Natural killer cell (primary cell): ENCODE results near the gene EQTN. TPM values are rescaled to one million over a fixed set of nuclear protein-coding genes. Genes with fewer than 3 reads are reported as not detected.

ENCODE experiments used
- ATAC-seq, 3 donors: fragments of 150-1000 bp in 2 of 3; fragments of 200-7000 bp in 1 of 3; cut with Tn5 transposase; 1 replicate in 1 of 3; 2 replicates in 2 of 3; pipeline ENCODE4 v1.10.0; 2021; ENCODE audit warnings: mild to moderate bottlenecking in 2 of 3, moderate library complexity in 2 of 3
- DNase-seq, 2 donors: peaks; one replicate each; pipeline versions ENCODE4 v3.0.0 to v3.0.0-alpha.2; 2013 to 2021; ENCODE audit warnings: mixed read lengths in 1 of 2
- H3K27ac ChIP-seq: one replicate; pipeline ENCODE4 v1.5.1; 2013; ENCODE audit warnings: mild to moderate bottlenecking, low read length
- H3K27me3 ChIP-seq: one replicate; pipeline ENCODE4 v1.6.1; 2013; ENCODE audit warnings: low read length; ENCODE audit not compliant: control insufficient read depth, insufficient read depth
- H3K36me3 ChIP-seq: one replicate; pipeline ENCODE4 v1.6.1; 2013; ENCODE audit warnings: low read length; ENCODE audit not compliant: control insufficient read depth, insufficient read depth
- H3K4me1 ChIP-seq: one replicate; pipeline ENCODE4 v1.6.1; 2013; ENCODE audit warnings: low read length; ENCODE audit not compliant: control insufficient read depth, insufficient read depth
- H3K4me3 ChIP-seq: one replicate; pipeline ENCODE4 v1.5.1; 2013; ENCODE audit warnings: low read length
- H3K9me3 ChIP-seq: one replicate; pipeline ENCODE4 v1.6.1; 2013; ENCODE audit warnings: low read length; ENCODE audit not compliant: control insufficient read depth, insufficient read depth
- H3K27ac Mint-ChIP-seq, 2 donors: one replicate each; pipeline ENCODE4 v1.8.0; 2022; ENCODE audit warnings: mild to moderate bottlenecking in 2 of 2, mixed read lengths in 2 of 2, moderate library complexity in 1 of 2
- H3K27me3 Mint-ChIP-seq, 2 donors: one replicate each; pipeline ENCODE4 v1.8.0; 2022; ENCODE audit warnings: low read depth in 2 of 2, mixed read lengths in 2 of 2
- H3K36me3 Mint-ChIP-seq: one replicate; pipeline ENCODE4 v1.8.0; 2022; ENCODE audit warnings: mixed read lengths
- H3K4me1 Mint-ChIP-seq, 2 donors: one replicate each; pipeline ENCODE4 v1.8.0; 2022; ENCODE audit warnings: mixed read lengths in 2 of 2
- H3K4me3 Mint-ChIP-seq: one replicate; pipeline ENCODE4 v1.8.0; 2022; ENCODE audit warnings: mild to moderate bottlenecking, moderate library complexity, mixed read lengths
- H3K9me3 Mint-ChIP-seq, 2 donors: one replicate each; pipeline ENCODE4 v1.8.0; 2022; ENCODE audit warnings: mixed read lengths in 2 of 2
- CTCF ChIP-seq: fragments of 200-600 bp; IDR thresholded peaks from one replicate; pipeline ENCODE4 v1.8.0; 2022; ENCODE audit warnings: antibody characterized with exemption
- WGBS: methylation state at CpG from one replicate; pipeline ENCODE4 v1.1.7; 2013; ENCODE audit warnings: missing lambda C conversion rate; ENCODE audit not compliant: insufficient coverage; 5-methylcytosine and 5-hydroxymethylcytosine counted together
- intact Hi-C: fragments of 100-400 bp; cut with micrococcal nuclease; formaldehyde crosslinking; loops from one replicate; pipeline ENCODE4 v1.14.2; 2022
- total RNA-seq, 4 donors: library from RNA; stranded (reverse); fragments of 120-200 nt in 1 of 4; gene quantifications; one replicate each; pipeline versions ENCODE4 v1.2.3 to v1.2.4, GENCODE V29; 2013 to 2022

EQTN gene
- total RNA-seq, 3 donors from 2014 or later (not counting 1 experiment from before 2014, with no cell fraction given): not detected

- no peak for TF ChIP-seq CTCF
- DNase-seq: no peak
- Histone ChIP-seq H3K27me3 (no peaks in the 10 kb centered on the region), H3K36me3 (no peaks in the 10 kb centered on the region), H3K27ac (no peak overlapping the region), H3K4me1 (no peaks in the 10 kb centered on the region), H3K9me3 (no peaks in the 10 kb centered on the region), H3K4me3 (no peak overlapping the region)
- Mint-ChIP-seq H3K36me3 (no peaks in the 10 kb centered on the region), H3K9me3 (no peaks in the 10 kb centered on the region), H3K4me3 (no peak overlapping the region), H3K4me1 (no peaks in the 10 kb centered on the region), H3K27me3 (peaks cover 0 to 2% of the 10 kb centered on the region in 2 donors), H3K27ac (no peak overlapping the region)
- ATAC-seq: no peak
- 95% methylated on average over 6 of the region's 6 CpGs for WGBS
- intact Hi-C loops: no loop called here
Observed at GRCh38 chr9:27335075-27335474, 38.1 kb upstream of the EQTN start.

GRCh38 chr9:27333241-27334052, 36.5 kb upstream of the EQTN start:
- Histone ChIP-seq H3K4me3 (no peak overlapping the region), H3K27ac (no peak overlapping the region), H3K4me1 (no peaks in the 10 kb centered on the region), H3K27me3 (no peaks in the 10 kb centered on the region), H3K9me3 (no peaks in the 10 kb centered on the region), H3K36me3 (no peaks in the 10 kb centered on the region)
- Mint-ChIP-seq H3K9me3 (no peaks in the 10 kb centered on the region), H3K4me3 (no peak overlapping the region), H3K36me3 (no peaks in the 10 kb centered on the region), H3K27ac (no peak overlapping the region), H3K4me1 (no peaks in the 10 kb centered on the region), H3K27me3 (peaks cover 0 to 2% of the 10 kb centered on the region in 2 donors)
- intact Hi-C loops: loop anchor here (1.0 kb wide), 1 partner anchor 196 kb away; the partner anchor contains the start of gene MOB3B
- ATAC-seq (peak; percentile 57 to 71 (median 70)), DNase-seq (peak; percentile 40 to 74)
- WGBS: 37% methylated on average over 7 of the region's 7 CpGs
- peak; percentile 87 for TF ChIP-seq CTCF

DNA sequence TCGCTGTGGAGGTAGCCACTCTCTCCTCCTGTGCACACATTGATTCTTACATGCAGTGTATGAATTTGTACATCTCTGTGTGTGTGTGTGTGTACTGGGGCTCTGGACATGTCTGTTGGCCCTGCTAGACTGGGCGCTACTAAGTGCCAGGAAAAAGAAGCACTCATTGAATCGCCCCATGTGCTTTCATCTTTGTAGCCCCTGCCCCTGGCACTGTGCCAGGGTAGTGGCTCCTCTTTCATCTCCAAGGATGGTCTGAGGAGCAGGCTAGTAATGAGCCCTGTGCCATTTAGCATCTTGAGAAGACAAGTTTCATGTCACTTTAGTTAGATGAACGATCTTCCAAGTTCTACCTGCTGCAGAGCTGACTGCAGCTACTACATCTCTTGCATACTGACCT, 34.4 kb upstream of the EQTN start:
- 91% methylated on average over 4 of the region's 4 CpGs for WGBS
- H3K9me3 ChIP-seq: no peaks in the 10 kb centered on the region
- intact Hi-C loops: no loop called here

More for the DNA sequence above, 34.4 kb upstream of the EQTN start:
- DNase-seq: no peak
- no peaks in the 10 kb centered on the region for H3K36me3 Mint-ChIP-seq
- no peak for ATAC-seq
- Histone ChIP-seq H3K4me3 (no peak overlapping the region), H3K27ac (no peak overlapping the region), H3K27me3 (no peaks in the 10 kb centered on the region), H3K4me1 (no peaks in the 10 kb centered on the region), H3K36me3 (no peaks in the 10 kb centered on the region)
- H3K27ac Mint-ChIP-seq: no peak overlapping the region
- H3K4me3 Mint-ChIP-seq: no peak overlapping the region
- no peaks in the 10 kb centered on the region for H3K4me1 Mint-ChIP-seq
- H3K9me3 Mint-ChIP-seq: no peaks in the 10 kb centered on the region
- peaks cover 0 to 2% of the 10 kb centered on the region in 2 donors for H3K27me3 Mint-ChIP-seq
- no peak for TF ChIP-seq CTCF
